GM23338 (cell line): Measurements from ENCODE around the gene PTPRZ1. TPM values are rescaled to one million over a fixed set of nuclear protein-coding genes. Genes with fewer than 3 reads are reported as not detected.

Experiments used
- ATAC-seq: fragments of 200-7000 bp; cut with Tn5 transposase; 3 replicates; pipeline ENCODE4 v1.9.1; 2020
- DNase-seq: peaks from one replicate; pipeline ENCODE4 v3.0.0-alpha.2; 2015; ENCODE audit warnings: low spot score
- H2AFZ ChIP-seq: fragments of 200-600 bp; sonication (generic); 2 replicates; pipeline ENCODE4 v1.8.0; 2016; ENCODE audit warnings: antibody characterized with exemption, mild to moderate bottlenecking, moderate library complexity
- H3F3A ChIP-seq: fragments of 200-600 bp; sonication (generic); replicated peaks from 2 replicates; pipeline ENCODE4 v1.8.0; 2017; ENCODE audit warnings: antibody characterized with exemption, mixed run types, low read depth
- H3K27ac ChIP-seq: fragments of 200-600 bp; sonication (generic); 2 replicates; pipeline ENCODE4 v1.6.1; 2016; ENCODE audit warnings: low read depth
- H3K27me3 ChIP-seq: fragments of 200-600 bp; sonication (generic); 2 replicates; pipeline ENCODE4 v1.8.0; 2016; ENCODE audit warnings: mild to moderate bottlenecking, mixed run types, moderate library complexity; ENCODE audit not compliant: insufficient read depth
- H3K36me3 ChIP-seq: fragments of 200-600 bp; sonication (generic); 2 replicates; pipeline ENCODE4 v1.8.0; 2016; ENCODE audit warnings: mild to moderate bottlenecking; ENCODE audit not compliant: insufficient read depth
- H3K4me1 ChIP-seq: fragments of 200-600 bp; sonication (generic); 2 replicates; pipeline ENCODE4 v1.8.0; 2016; ENCODE audit warnings: mild to moderate bottlenecking, moderate library complexity; ENCODE audit not compliant: insufficient read depth
- H3K4me2 ChIP-seq: fragments of 200-600 bp; sonication (generic); 2 replicates; pipeline ENCODE4 v1.7.1; 2017; ENCODE audit warnings: mixed run types
- H3K4me3 ChIP-seq: fragments of 200-600 bp; sonication (generic); 2 replicates; pipeline ENCODE4 v1.6.1; 2016; ENCODE audit warnings: mixed run types
- H3K79me2 ChIP-seq: fragments of 200-600 bp; sonication (generic); replicated peaks from 2 replicates; pipeline ENCODE4 v1.8.0; 2017; ENCODE audit warnings: mild to moderate bottlenecking; ENCODE audit not compliant: insufficient read depth
- H3K9me2 ChIP-seq: fragments of 200-600 bp; sonication (generic); 2 replicates; pipeline ENCODE4 v1.8.0; 2017; ENCODE audit not compliant: insufficient read depth
- H4K20me1 ChIP-seq: fragments of 200-600 bp; sonication (generic); replicated peaks from 2 replicates; pipeline ENCODE4 v1.8.0; 2017; ENCODE audit warnings: mild to moderate bottlenecking; ENCODE audit not compliant: insufficient read depth
- H3K27ac Mint-ChIP-seq: 2 replicates; pipeline ENCODE4 v1.8.0; 2020; ENCODE audit warnings: inconsistent platforms, mild to moderate bottlenecking, moderate library complexity, mixed read lengths
- H3K27me3 Mint-ChIP-seq: 3 replicates; pipeline ENCODE4 v1.8.0; 2022; ENCODE audit warnings: low read depth, mild to moderate bottlenecking, moderate library complexity, mixed read lengths, inconsistent platforms; ENCODE audit not compliant: insufficient read depth, poor library complexity
- H3K36me3 Mint-ChIP-seq: 3 replicates; pipeline ENCODE4 v1.8.0; 2021; ENCODE audit warnings: low read depth, mild to moderate bottlenecking, inconsistent platforms, moderate library complexity, mixed read lengths
- H3K4me1 Mint-ChIP-seq: 3 replicates; pipeline ENCODE4 v1.8.0; 2020; ENCODE audit warnings: mild to moderate bottlenecking, inconsistent platforms, mixed read lengths
- H3K4me3 Mint-ChIP-seq: 3 replicates; pipeline ENCODE4 v1.8.0; 2021; ENCODE audit warnings: moderate library complexity, mild to moderate bottlenecking, inconsistent platforms, mixed read lengths
- H3K9me3 Mint-ChIP-seq: 3 replicates; pipeline ENCODE4 v1.8.0; 2020; ENCODE audit warnings: moderate library complexity, mild to moderate bottlenecking, inconsistent platforms, mixed read lengths
- ETS1 ChIP-seq: IDR thresholded peaks from 2 replicates; pipeline ENCODE4 v1.6.1; 2016; ENCODE audit warnings: antibody characterized with exemption
- EZH2 ChIP-seq: fragments of 200-600 bp; sonication (generic); IDR thresholded peaks from one replicate; pipeline ENCODE4 v1.8.0; 2017; ENCODE audit warnings: antibody characterized with exemption, mild to moderate bottlenecking, low read depth; ENCODE audit not compliant: unreplicated experiment
- EZH2phosphoT487 ChIP-seq: fragments of 200-600 bp; sonication (generic); IDR thresholded peaks from one replicate; pipeline ENCODE4 v1.8.1; 2018; ENCODE audit warnings: antibody characterized with exemption; ENCODE audit not compliant: unreplicated experiment
- JUNB ChIP-seq: IDR thresholded peaks from one replicate; pipeline ENCODE4 v1.6.1; 2016; ENCODE audit warnings: antibody characterized with exemption; ENCODE audit not compliant: unreplicated experiment
- NANOG ChIP-seq: IDR thresholded peaks from 2 replicates; pipeline ENCODE4 v1.6.1; 2016; ENCODE audit warnings: antibody characterized with exemption, borderline replicate concordance
- POLR2AphosphoS5 ChIP-seq: IDR thresholded peaks from 2 replicates; pipeline ENCODE4 v1.6.1; 2016; ENCODE audit warnings: antibody characterized with exemption, low read depth
- STAT1 ChIP-seq: IDR thresholded peaks from one replicate; pipeline ENCODE4 v1.6.1; 2016; ENCODE audit warnings: antibody characterized with exemption; ENCODE audit not compliant: unreplicated experiment
- ZNF114 ChIP-seq: fragments of 250-450 bp; sonication (Bioruptor Pico); IDR thresholded peaks from 2 replicates; pipeline ENCODE4 v1.5.0; 2020; ENCODE audit warnings: mild to moderate bottlenecking, moderate library complexity
- ZNF331 ChIP-seq: fragments of 250-450 bp; sonication (Bioruptor Pico); IDR thresholded peaks from 2 replicates; pipeline ENCODE4 v1.5.0; 2020; ENCODE audit warnings: low read depth, mild to moderate bottlenecking, moderate library complexity
- polyA plus RNA-seq: library from polyadenylated mRNA; unstranded; fragments of >200 nt; fragmentation: Nextera tagmentation; extraction: Ambion mirVana; gene quantifications from 2 replicates; pipeline ENCODE4 v1.2.1, GENCODE V29; 2016
- total RNA-seq: library from RNA; depleted of rRNA; stranded (reverse); fragments of >200 nt; shearing (Covaris generic); gene quantifications from 2 replicates; pipeline ENCODE4 v1.2.3, GENCODE V29; 2014
- TF ChIP-seq, protein P1 (sequence below), 2 experiments: fragments of 200-600 bp in 1 of 2; sonication (generic) in 1 of 2; conservative IDR thresholded peaks; 2 replicates each; pipeline versions ENCODE4 v1.5.1 to v1.6.1; 2016 to 2017; ENCODE audit warnings: antibody characterized with exemption in 2 of 2, low read depth in 2 of 2, mild to moderate bottlenecking in 2 of 2, moderate library complexity in 1 of 2
- TF ChIP-seq, protein P2 (sequence below): fragments of 250-450 bp; sonication (Bioruptor Pico); IDR thresholded peaks from 2 replicates; pipeline ENCODE4 v1.5.0; 2020; ENCODE audit warnings: mild to moderate bottlenecking, moderate library complexity

PTPRZ1 gene
- total and polyA plus RNA-seq, 2 experiments from 2014 or later: 160 to 230 TPM

GRCh38 chr7:122013065-122013464 lies 140.1 kb downstream of the PTPRZ1 start:
- H3F3A ChIP-seq: no peaks in the 10 kb centered on the region; the same call in 1 of the 2 replicates
- H3K27ac ChIP-seq: no peak overlapping the region
- H3K4me2 ChIP-seq: no peak overlapping the region
- peaks cover 41% of the 10 kb centered on the region for H3K36me3 Mint-ChIP-seq
- H3K79me2 ChIP-seq: no peaks in the 10 kb centered on the region
- no peak overlapping the region for H3K4me3 ChIP-seq
- no peaks in the 10 kb centered on the region for H3K4me1 Mint-ChIP-seq
- no peak overlapping the region for H2AFZ ChIP-seq
- TF ChIP-seq NANOG: no peak
- H3K4me1 ChIP-seq: no peaks in the 10 kb centered on the region
- no peaks in the 10 kb centered on the region for H4K20me1 ChIP-seq
- ATAC-seq (no peak), DNase-seq (no peak)
- peaks cover 7% of the 10 kb centered on the region for H3K36me3 ChIP-seq
- H3K27me3 ChIP-seq: no peaks in the 10 kb centered on the region
- no peak overlapping the region for H3K27ac Mint-ChIP-seq
- peaks cover under 1% of the 10 kb centered on the region for H3K27me3 Mint-ChIP-seq
- no peak overlapping the region for H3K4me3 Mint-ChIP-seq
- no peaks in the 10 kb centered on the region for H3K9me2 ChIP-seq
- H3K9me3 Mint-ChIP-seq: no peaks in the 10 kb centered on the region

- Mint-ChIP-seq H3K27me3 (peaks cover 2% of the 10 kb centered on the region), H3K9me3 (no peaks in the 10 kb centered on the region), H3K4me1 (no peaks in the 10 kb centered on the region), H3K36me3 (peaks cover 41% of the 10 kb centered on the region), H3K4me3 (no peak overlapping the region), H3K27ac (no peak overlapping the region)
- no peak for DNase-seq
- no peak for ATAC-seq
- Histone ChIP-seq H2AFZ (no peak overlapping the region), H4K20me1 (no peaks in the 10 kb centered on the region), H3K4me2 (no peak overlapping the region), H3K79me2 (no peaks in the 10 kb centered on the region), H3F3A (no peaks in the 10 kb centered on the region; the same call in 1 of the 2 replicates), H3K4me1 (no peaks in the 10 kb centered on the region), H3K4me3 (no peak overlapping the region), H3K27ac (no peak overlapping the region), H3K9me2 (no peaks in the 10 kb centered on the region), H3K27me3 (no peaks in the 10 kb centered on the region), H3K36me3 (peaks cover 7% of the 10 kb centered on the region)
- TF ChIP-seq EZH2phosphoT487 (no peak), POLR2AphosphoS5 (no peak), ETS1 (no peak), ZNF331 (CRISPR knock-in tag) (no peak), STAT1 (no peak), NANOG (no peak), EZH2 (no peak), ZNF114 (CRISPR knock-in tag) (no peak), JUNB (no peak)
- TF ChIP-seq, protein P1, sequence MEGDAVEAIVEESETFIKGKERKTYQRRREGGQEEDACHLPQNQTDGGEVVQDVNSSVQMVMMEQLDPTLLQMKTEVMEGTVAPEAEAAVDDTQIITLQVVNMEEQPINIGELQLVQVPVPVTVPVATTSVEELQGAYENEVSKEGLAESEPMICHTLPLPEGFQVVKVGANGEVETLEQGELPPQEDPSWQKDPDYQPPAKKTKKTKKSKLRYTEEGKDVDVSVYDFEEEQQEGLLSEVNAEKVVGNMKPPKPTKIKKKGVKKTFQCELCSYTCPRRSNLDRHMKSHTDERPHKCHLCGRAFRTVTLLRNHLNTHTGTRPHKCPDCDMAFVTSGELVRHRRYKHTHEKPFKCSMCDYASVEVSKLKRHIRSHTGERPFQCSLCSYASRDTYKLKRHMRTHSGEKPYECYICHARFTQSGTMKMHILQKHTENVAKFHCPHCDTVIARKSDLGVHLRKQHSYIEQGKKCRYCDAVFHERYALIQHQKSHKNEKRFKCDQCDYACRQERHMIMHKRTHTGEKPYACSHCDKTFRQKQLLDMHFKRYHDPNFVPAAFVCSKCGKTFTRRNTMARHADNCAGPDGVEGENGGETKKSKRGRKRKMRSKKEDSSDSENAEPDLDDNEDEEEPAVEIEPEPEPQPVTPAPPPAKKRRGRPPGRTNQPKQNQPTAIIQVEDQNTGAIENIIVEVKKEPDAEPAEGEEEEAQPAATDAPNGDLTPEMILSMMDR (conservative IDR thresholded peaks at IDR 0.05; ENCODE audit: low read depth in 2 of 2): no peak
- TF ChIP-seq, protein P2, sequence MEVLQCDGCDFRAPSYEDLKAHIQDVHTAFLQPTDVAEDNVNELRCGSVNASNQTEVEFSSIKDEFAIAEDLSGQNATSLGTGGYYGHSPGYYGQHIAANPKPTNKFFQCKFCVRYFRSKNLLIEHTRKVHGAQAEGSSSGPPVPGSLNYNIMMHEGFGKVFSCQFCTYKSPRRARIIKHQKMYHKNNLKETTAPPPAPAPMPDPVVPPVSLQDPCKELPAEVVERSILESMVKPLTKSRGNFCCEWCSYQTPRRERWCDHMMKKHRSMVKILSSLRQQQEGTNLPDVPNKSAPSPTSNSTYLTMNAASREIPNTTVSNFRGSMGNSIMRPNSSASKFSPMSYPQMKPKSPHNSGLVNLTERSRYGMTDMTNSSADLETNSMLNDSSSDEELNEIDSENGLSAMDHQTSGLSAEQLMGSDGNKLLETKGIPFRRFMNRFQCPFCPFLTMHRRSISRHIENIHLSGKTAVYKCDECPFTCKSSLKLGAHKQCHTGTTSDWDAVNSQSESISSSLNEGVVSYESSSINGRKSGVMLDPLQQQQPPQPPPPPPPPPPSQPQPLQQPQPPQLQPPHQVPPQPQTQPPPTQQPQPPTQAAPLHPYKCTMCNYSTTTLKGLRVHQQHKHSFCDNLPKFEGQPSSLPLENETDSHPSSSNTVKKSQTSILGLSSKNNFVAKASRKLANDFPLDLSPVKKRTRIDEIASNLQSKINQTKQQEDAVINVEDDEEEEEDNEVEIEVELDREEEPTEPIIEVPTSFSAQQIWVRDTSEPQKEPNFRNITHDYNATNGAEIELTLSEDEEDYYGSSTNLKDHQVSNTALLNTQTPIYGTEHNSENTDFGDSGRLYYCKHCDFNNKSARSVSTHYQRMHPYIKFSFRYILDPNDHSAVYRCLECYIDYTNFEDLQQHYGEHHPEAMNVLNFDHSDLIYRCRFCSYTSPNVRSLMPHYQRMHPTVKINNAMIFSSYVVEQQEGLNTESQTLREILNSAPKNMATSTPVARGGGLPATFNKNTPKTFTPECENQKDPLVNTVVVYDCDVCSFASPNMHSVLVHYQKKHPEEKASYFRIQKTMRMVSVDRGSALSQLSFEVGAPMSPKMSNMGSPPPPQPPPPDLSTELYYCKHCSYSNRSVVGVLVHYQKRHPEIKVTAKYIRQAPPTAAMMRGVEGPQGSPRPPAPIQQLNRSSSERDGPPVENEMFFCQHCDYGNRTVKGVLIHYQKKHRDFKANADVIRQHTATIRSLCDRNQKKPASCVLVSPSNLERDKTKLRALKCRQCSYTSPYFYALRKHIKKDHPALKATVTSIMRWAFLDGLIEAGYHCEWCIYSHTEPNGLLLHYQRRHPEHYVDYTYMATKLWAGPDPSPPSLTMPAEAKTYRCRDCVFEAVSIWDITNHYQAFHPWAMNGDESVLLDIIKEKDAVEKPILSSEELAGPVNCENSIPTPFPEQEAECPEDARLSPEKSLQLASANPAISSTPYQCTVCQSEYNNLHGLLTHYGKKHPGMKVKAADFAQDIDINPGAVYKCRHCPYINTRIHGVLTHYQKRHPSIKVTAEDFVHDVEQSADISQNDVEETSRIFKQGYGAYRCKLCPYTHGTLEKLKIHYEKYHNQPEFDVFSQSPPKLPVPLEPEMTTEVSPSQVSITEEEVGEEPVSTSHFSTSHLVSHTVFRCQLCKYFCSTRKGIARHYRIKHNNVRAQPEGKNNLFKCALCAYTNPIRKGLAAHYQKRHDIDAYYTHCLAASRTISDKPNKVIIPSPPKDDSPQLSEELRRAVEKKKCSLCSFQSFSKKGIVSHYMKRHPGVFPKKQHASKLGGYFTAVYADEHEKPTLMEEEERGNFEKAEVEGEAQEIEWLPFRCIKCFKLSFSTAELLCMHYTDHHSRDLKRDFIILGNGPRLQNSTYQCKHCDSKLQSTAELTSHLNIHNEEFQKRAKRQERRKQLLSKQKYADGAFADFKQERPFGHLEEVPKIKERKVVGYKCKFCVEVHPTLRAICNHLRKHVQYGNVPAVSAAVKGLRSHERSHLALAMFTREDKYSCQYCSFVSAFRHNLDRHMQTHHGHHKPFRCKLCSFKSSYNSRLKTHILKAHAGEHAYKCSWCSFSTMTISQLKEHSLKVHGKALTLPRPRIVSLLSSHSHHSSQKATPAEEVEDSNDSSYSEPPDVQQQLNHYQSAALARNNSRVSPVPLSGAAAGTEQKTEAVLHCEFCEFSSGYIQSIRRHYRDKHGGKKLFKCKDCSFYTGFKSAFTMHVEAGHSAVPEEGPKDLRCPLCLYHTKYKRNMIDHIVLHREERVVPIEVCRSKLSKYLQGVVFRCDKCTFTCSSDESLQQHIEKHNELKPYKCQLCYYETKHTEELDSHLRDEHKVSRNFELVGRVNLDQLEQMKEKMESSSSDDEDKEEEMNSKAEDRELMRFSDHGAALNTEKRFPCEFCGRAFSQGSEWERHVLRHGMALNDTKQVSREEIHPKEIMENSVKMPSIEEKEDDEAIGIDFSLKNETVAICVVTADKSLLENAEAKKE (CRISPR knock-in tag): no peak
Measured at GRCh38 chr7:122013630-122014029, 140.7 kb downstream of the PTPRZ1 start.
